Measurements from ENCODE around the gene BAZ1A.

The BAZ1A gene

DNA sequence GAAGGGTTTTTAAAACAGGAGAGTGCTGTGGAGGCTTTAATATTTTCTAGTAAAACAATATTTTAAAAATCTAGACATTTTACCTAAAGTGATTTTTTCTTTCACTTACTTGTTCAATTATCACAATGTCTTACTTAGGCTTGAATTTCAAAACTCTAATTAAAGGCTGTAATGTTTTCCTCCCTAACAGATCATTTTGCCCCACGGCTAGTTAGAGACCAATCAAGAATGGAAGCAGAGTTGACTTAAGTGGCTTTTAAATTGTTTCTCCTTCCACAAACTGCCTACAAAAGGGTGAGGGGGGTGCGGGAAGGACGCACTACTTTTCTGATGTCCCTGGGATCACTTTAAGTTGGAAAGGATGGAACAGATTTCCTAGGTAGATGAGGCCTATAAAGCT is 151.3 kb downstream of the BAZ1A start:
- H3K4me3 ChIP-seq (ENCODE audit: low read length), result no peak overlapping the region
- no peak for DNase-seq (ENCODE audit: low read depth)
- TF ChIP-seq, protein P1, sequence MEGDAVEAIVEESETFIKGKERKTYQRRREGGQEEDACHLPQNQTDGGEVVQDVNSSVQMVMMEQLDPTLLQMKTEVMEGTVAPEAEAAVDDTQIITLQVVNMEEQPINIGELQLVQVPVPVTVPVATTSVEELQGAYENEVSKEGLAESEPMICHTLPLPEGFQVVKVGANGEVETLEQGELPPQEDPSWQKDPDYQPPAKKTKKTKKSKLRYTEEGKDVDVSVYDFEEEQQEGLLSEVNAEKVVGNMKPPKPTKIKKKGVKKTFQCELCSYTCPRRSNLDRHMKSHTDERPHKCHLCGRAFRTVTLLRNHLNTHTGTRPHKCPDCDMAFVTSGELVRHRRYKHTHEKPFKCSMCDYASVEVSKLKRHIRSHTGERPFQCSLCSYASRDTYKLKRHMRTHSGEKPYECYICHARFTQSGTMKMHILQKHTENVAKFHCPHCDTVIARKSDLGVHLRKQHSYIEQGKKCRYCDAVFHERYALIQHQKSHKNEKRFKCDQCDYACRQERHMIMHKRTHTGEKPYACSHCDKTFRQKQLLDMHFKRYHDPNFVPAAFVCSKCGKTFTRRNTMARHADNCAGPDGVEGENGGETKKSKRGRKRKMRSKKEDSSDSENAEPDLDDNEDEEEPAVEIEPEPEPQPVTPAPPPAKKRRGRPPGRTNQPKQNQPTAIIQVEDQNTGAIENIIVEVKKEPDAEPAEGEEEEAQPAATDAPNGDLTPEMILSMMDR (conservative IDR thresholded peaks at IDR 0.05; ENCODE audit: low read depth, low read length), result no peak

- H3K4me3 ChIP-seq (ENCODE audit: low read length), result no peak overlapping the region
- DNase-seq (ENCODE audit: low read depth), result no peak
- TF ChIP-seq, protein P1 (conservative IDR thresholded peaks at IDR 0.05; ENCODE audit: low read depth, low read length), result peak; percentile 80
Observed at GRCh38 chr14:34722723-34723545, 152.2 kb downstream of the BAZ1A start.

- H3K4me3 ChIP-seq (ENCODE audit: low read length), result no peak overlapping the region
- TF ChIP-seq, protein P1 (conservative IDR thresholded peaks at IDR 0.05; ENCODE audit: low read depth, low read length), result no peak
- no peak for DNase-seq (ENCODE audit: low read depth)
Observed at GRCh38 chr14:34721129-34721528, 154.0 kb downstream of the BAZ1A start.

DNA sequence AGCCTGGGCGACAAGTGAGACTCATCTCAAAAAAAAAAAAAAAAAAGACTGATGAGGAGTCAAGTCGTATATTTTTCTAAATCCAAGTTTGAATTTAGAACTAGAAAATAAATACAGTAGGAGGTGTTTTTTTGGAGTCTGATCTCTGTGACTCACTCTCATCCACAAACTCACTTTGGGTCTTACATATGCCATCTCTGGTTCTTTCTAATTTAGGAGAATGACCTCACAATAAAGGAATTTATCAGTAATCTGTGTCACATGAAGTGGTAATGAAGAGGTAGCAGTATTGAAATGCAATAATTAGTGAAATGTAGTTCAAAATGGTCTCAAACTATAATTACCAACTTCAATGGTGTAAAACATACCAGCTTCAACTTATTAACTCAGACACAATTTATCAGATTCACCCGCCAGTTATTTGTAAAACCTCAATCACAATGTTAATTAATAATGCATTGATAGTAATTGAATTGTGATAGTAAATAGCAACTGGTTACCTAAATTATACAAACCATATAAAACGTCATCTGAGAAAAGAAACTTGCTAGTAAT is 156.3 kb downstream of the BAZ1A start:
- TF ChIP-seq, protein P1 (conservative IDR thresholded peaks at IDR 0.05; ENCODE audit: low read depth, low read length), result no peak
- H3K4me3 ChIP-seq (ENCODE audit: low read length), result no peak overlapping the region
- no peak for DNase-seq (ENCODE audit: low read depth)

- peak overlapping the region; percentile 83 for H3K4me3 ChIP-seq (ENCODE audit: low read length)
- no peak for DNase-seq (ENCODE audit: low read depth)
- TF ChIP-seq, protein P1 (conservative IDR thresholded peaks at IDR 0.05; ENCODE audit: low read depth, low read length), result no peak
Observed at GRCh38 chr14:34715127-34715863, 159.9 kb downstream of the BAZ1A start.

GRCh38 chr14:34714320-34715126 is 160.6 kb downstream of the BAZ1A start, which contains the start of gene CFL2:
Gene CFL2 (minus strand): TSS chr14:34714593. CDS start chr14:34714540, 53 bp downstream.
- DNase-seq (ENCODE audit: low read depth), result no peak
- TF ChIP-seq, protein P1 (conservative IDR thresholded peaks at IDR 0.05; ENCODE audit: low read depth, low read length), result no peak
- H3K4me3 ChIP-seq (ENCODE audit: low read length), result peak within 1 kb of the TSS; percentile 83
